SK-N-SH (cell line): ENCODE results near the gene AKIP1. TPM values are rescaled to one million over a fixed set of nuclear protein-coding genes. Genes with fewer than 3 reads are reported as not detected.

ENCODE experiments used
- CTCF ChIA-PET: fragments of 300-600, 350-600 bp; formaldehyde crosslinking; extraction: SDS; loops from one replicate; lab custom pipeline; 2021; lab: Yijun Ruan, JAX
- POLR2A ChIA-PET: fragments of 350-600 bp; sonication (Branson Sonifier 250); formaldehyde crosslinking; extraction: SDS; loops from one replicate; lab custom pipeline; 2020; ENCODE audit warnings: antibody characterized with exemption, inconsistent platforms; lab: Yijun Ruan, JAX
- DNase-seq: peaks from one replicate; pipeline ENCODE4 v3.0.0; 2012
- H2AFZ ChIP-seq: fragments of 200-600 bp; sonication (generic); 2 replicates; pipeline ENCODE4 v1.8.1; 2016; ENCODE audit warnings: antibody characterized with exemption, mild to moderate bottlenecking, low read depth
- H3F3A ChIP-seq: fragments of 200-600 bp; sonication (generic); replicated peaks from 2 replicates; pipeline ENCODE3; 2016; ENCODE audit warnings: antibody characterized with exemption, mild to moderate bottlenecking; ENCODE audit not compliant: insufficient read depth
- H3K27ac ChIP-seq, 2 experiments: fragments of 200-500 bp in 1 of 2; fragments of 200-600 bp in 1 of 2; sonication (Bioruptor generic) in 1 of 2; sonication (generic), shearing (Covaris generic) in 1 of 2; 2 replicates each; pipeline versions ENCODE4 v1.5.1 to v1.6.1; 2014 to 2016; ENCODE audit warnings: low read depth in 2 of 2, inconsistent platforms in 1 of 2, low read length in 1 of 2, mild to moderate bottlenecking in 1 of 2, mixed read lengths in 1 of 2
- H3K27me3 ChIP-seq: fragments of 200-600 bp; sonication (generic), shearing (Covaris generic); 2 replicates; pipeline ENCODE4 v1.6.1; 2016; ENCODE audit warnings: mixed run types; ENCODE audit not compliant: insufficient read depth
- H3K36me3 ChIP-seq, 2 experiments: fragments of 200-500 bp in 1 of 2; fragments of 200-600 bp in 1 of 2; sonication (Bioruptor generic) in 1 of 2; sonication (generic) in 1 of 2; replicated peaks in 1 of 2; 2 replicates each; pipeline versions ENCODE3 to v1.5.1; 2014 to 2016; ENCODE audit warnings: low read length in 1 of 2, mild to moderate bottlenecking in 1 of 2; ENCODE audit not compliant: insufficient read depth in 2 of 2, control insufficient read depth in 1 of 2
- H3K4me1 ChIP-seq, 2 experiments: fragments of 200-500 bp in 1 of 2; fragments of 200-600 bp in 1 of 2; sonication (Bioruptor generic) in 1 of 2; sonication (generic), shearing (Covaris generic) in 1 of 2; 2 replicates each; pipeline versions ENCODE4 v1.5.1 to v1.6.1; 2014 to 2016; ENCODE audit warnings: low read depth in 1 of 2, low read length in 1 of 2, mixed run types in 1 of 2; ENCODE audit not compliant: insufficient read depth in 2 of 2, control insufficient read depth in 1 of 2
- H3K4me2 ChIP-seq: fragments of 200-600 bp; sonication (generic), shearing (Covaris generic); 2 replicates; pipeline ENCODE4 v1.6.1; 2017; ENCODE audit warnings: mixed run types
- H3K4me3 ChIP-seq, 2 experiments: fragments of 200-500 bp in 1 of 2; fragments of 200-600 bp in 1 of 2; sonication (Bioruptor generic) in 1 of 2; sonication (generic), shearing (Covaris generic) in 1 of 2; 2 replicates each; pipeline versions ENCODE4 v1.5.1 to v1.8.1; 2014 to 2016; ENCODE audit warnings: low read depth in 2 of 2, inconsistent platforms in 1 of 2, low read length in 1 of 2, mild to moderate bottlenecking in 1 of 2, mixed read lengths in 1 of 2, moderate library complexity in 1 of 2
- H3K79me2 ChIP-seq: fragments of 200-600 bp; sonication (generic); 2 replicates; pipeline ENCODE4 v1.8.1; 2017; ENCODE audit warnings: mild to moderate bottlenecking; ENCODE audit not compliant: insufficient read depth
- H3K9ac ChIP-seq: fragments of 200-600 bp; sonication (generic); 2 replicates; pipeline ENCODE4 v1.6.1; 2017; ENCODE audit warnings: mixed run types
- H3K9me2 ChIP-seq: fragments of 200-600 bp; sonication (generic); 2 replicates; pipeline ENCODE4 v1.6.1; 2017; ENCODE audit warnings: mixed run types
- H3K9me3 ChIP-seq: fragments of 200-600 bp; sonication (generic); 2 replicates; pipeline ENCODE4 v1.6.1; 2017; ENCODE audit warnings: mixed run types, mild to moderate bottlenecking, moderate library complexity
- H4K20me1 ChIP-seq: fragments of 200-600 bp; sonication (generic); 2 replicates; pipeline ENCODE4 v1.6.1; 2017; ENCODE audit warnings: mild to moderate bottlenecking, mixed run types; ENCODE audit not compliant: insufficient read depth
- CHD2 ChIP-seq: fragments of 150-350 bp; IDR thresholded peaks from 2 replicates; pipeline ENCODE4 v1.6.1; 2018; ENCODE audit warnings: low read length; ENCODE audit not compliant: partially characterized antibody
- ELF1 ChIP-seq: IDR thresholded peaks from 2 replicates; pipeline ENCODE4 v1.4.0; 2012
- FOSL2 ChIP-seq: IDR thresholded peaks from 2 replicates; pipeline ENCODE4 v1.4.0; 2012; ENCODE audit warnings: low read depth, mild to moderate bottlenecking, moderate library complexity, borderline replicate concordance
- GABPA ChIP-seq: IDR thresholded peaks from 2 replicates; pipeline ENCODE4 v1.4.0; 2012; ENCODE audit warnings: low read depth, mild to moderate bottlenecking
- GATA2 ChIP-seq: sonication (generic); formaldehyde crosslinking; IDR thresholded peaks from 2 replicates; pipeline ENCODE4 v1.5.0; 2020; ENCODE audit warnings: mild to moderate bottlenecking, missing genetic modification reagents
- MEF2A ChIP-seq: IDR thresholded peaks from 2 replicates; pipeline ENCODE4 v1.4.0; 2012; ENCODE audit warnings: low read depth, borderline replicate concordance
- NRF1 ChIP-seq: IDR thresholded peaks from 2 replicates; pipeline ENCODE4 v1.6.1; 2012; ENCODE audit warnings: low read depth, mild to moderate bottlenecking, low read length
- RAD21 ChIP-seq: IDR thresholded peaks from 2 replicates; pipeline ENCODE4 v1.6.1; 2012; ENCODE audit warnings: mild to moderate bottlenecking, low read length
- RCOR1 ChIP-seq: fragments of 150-350 bp; IDR thresholded peaks from 2 replicates; pipeline ENCODE4 v1.6.1; 2017; ENCODE audit warnings: antibody characterized with exemption, low read length
- RFX5 ChIP-seq: IDR thresholded peaks from 2 replicates; pipeline ENCODE4 v1.6.1; 2012; ENCODE audit warnings: mild to moderate bottlenecking, improper control_type of control experiment, low read length
- TCF12 ChIP-seq: IDR thresholded peaks from 2 replicates; pipeline ENCODE4 v1.4.0; 2012
- TEAD4 ChIP-seq: IDR thresholded peaks from 2 replicates; pipeline ENCODE4 v1.4.0; 2012; ENCODE audit warnings: mild to moderate bottlenecking, borderline replicate concordance; ENCODE audit not compliant: insufficient read depth
- USF1 ChIP-seq: IDR thresholded peaks from 2 replicates; pipeline ENCODE4 v1.4.0; 2012; ENCODE audit warnings: low read depth, borderline replicate concordance
- WGBS: methylation state at CpG from one replicate; pipeline ENCODE4 v1.1.6; 2017; ENCODE audit warnings: low lambda C conversion rate; 5-methylcytosine and 5-hydroxymethylcytosine counted together
- polyA plus RNA-seq, 3 experiments: library from polyadenylated mRNA; depleted of rRNA; stranded (reverse); fragments of >200 nt; gene quantifications; 2 replicates each; pipeline ENCODE4 v1.2.3, GENCODE V29; 2012
- TF ChIP-seq, protein P1 (sequence below): IDR thresholded peaks from 2 replicates; pipeline ENCODE4 v1.4.0; 2012; ENCODE audit warnings: low read depth, borderline replicate concordance
- TF ChIP-seq, protein P2 (sequence below): fragments of 150-350 bp; IDR thresholded peaks from 2 replicates; pipeline ENCODE4 v1.6.1; 2017; ENCODE audit warnings: antibody characterized with exemption, low read length, low read depth, borderline replicate concordance

Gene AKIP1
- polyA plus RNA-seq, 1 of the 3 experiments (the other 2 are of a cell fraction) = 47.9 TPM

DNA sequence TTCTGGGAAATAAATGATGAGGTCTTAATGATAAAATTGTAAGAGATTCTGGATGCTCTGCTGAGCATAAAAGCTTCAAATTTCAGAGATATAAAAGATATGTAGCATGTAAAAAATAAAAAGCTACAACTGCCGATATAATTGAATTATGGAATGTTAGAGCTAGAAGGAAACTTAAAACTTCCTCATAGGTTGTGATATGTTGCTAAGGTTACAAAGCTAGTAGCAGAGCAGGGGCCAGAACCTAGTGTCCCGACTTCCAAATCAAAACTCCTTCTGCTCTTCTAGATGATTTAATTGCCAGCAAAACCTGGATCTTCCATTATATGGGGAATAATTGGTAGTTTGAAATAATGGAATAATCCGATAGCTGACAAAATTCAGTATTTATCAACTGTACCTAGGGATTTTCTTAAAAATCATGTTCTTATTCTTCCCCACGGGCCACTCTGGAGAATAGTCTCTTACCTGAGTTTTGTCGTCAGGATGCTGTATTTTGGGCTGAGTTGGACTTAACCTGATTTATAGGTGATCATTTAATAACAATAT is 31.6 kb downstream of the AKIP1 start, which contains the start of gene ASCL3:
Gene ASCL3 (minus strand): TSS at position 499 of the 549 bp plus-strand sequence. CDS start 4,855 bp downstream, outside the sequence.
- no peak within 1 kb of the TSS for H3K4me3 ChIP-seq
- H3K36me3 ChIP-seq = peaks cover 6 to 8% of the 10 kb centered on the region in 2 experiments
- H2AFZ ChIP-seq = peak within 1 kb of the TSS; percentile 36; the same call in 1 of the 2 replicates
- H3K27me3 ChIP-seq = no peaks in the 10 kb centered on the region
- no peaks in the 10 kb centered on the region; a peak in 2 of 4 replicates for H3K4me1 ChIP-seq
- no peak within 1 kb of the TSS for H3K9ac ChIP-seq
- WGBS = 55% methylated on average over 5 of the region's 5 CpGs
- no peak within 1 kb of the TSS for H3K4me2 ChIP-seq
- H3K9me3 ChIP-seq = no peaks in the 10 kb centered on the region
- no peaks in the 10 kb centered on the region for H4K20me1 ChIP-seq
- TF ChIP-seq TEAD4 = no peak
- TF ChIP-seq GABPA = no peak
- no peak for TF ChIP-seq RFX5
- TF ChIP-seq RCOR1 = no peak
- TF ChIP-seq GATA2 (CRISPR knock-in tag) = no peak
- no peak for TF ChIP-seq FOSL2
- TF ChIP-seq, protein P1, sequence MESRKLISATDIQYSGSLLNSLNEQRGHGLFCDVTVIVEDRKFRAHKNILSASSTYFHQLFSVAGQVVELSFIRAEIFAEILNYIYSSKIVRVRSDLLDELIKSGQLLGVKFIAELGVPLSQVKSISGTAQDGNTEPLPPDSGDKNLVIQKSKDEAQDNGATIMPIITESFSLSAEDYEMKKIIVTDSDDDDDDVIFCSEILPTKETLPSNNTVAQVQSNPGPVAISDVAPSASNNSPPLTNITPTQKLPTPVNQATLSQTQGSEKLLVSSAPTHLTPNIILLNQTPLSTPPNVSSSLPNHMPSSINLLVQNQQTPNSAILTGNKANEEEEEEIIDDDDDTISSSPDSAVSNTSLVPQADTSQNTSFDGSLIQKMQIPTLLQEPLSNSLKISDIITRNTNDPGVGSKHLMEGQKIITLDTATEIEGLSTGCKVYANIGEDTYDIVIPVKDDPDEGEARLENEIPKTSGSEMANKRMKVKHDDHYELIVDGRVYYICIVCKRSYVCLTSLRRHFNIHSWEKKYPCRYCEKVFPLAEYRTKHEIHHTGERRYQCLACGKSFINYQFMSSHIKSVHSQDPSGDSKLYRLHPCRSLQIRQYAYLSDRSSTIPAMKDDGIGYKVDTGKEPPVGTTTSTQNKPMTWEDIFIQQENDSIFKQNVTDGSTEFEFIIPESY = no peak
- no peak for TF ChIP-seq NRF1
- no peak for TF ChIP-seq CHD2
- peak within 1 kb of the TSS in 1 of 2 experiments; percentile 23; a peak in 1 of 4 replicates for H3K27ac ChIP-seq
- POLR2A ChIA-PET = no interaction called here
- CTCF ChIA-PET = interaction anchor here (0.9 to 2.9 kb wide), 3 partner anchors 17 to 164 kb away, joined by 3 to 12 read pairs (median 6); no protein-coding TSS in a partner anchor
- H3F3A ChIP-seq = no peaks in the 10 kb centered on the region
- no peak for DNase-seq
- no peaks in the 10 kb centered on the region for H3K9me2 ChIP-seq
- H3K79me2 ChIP-seq = no peaks in the 10 kb centered on the region; the same call in 1 of the 2 replicates

GRCh38 chr11:8947230-8947943 is 36.4 kb downstream of the AKIP1 start:
- TF ChIP-seq TCF12 = no peak
- TF ChIP-seq ELF1 = no peak
- no peak for TF ChIP-seq MEF2A
- no peak for TF ChIP-seq USF1
- TF ChIP-seq GATA2 (CRISPR knock-in tag) = no peak
- TF ChIP-seq CHD2 = no peak
- no peak for TF ChIP-seq RCOR1
- TF ChIP-seq RAD21 = no peak
- TF ChIP-seq, protein P2, sequence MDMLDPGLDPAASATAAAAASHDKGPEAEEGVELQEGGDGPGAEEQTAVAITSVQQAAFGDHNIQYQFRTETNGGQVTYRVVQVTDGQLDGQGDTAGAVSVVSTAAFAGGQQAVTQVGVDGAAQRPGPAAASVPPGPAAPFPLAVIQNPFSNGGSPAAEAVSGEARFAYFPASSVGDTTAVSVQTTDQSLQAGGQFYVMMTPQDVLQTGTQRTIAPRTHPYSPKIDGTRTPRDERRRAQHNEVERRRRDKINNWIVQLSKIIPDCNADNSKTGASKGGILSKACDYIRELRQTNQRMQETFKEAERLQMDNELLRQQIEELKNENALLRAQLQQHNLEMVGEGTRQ = no peak
- no peak for TF ChIP-seq TEAD4
- 85% methylated on average over 4 of the region's 4 CpGs for WGBS
- ChIA-PET POLR2A (no interaction called here), CTCF (interaction anchor here (1.2 kb wide), 2 partner anchors 12 to 32 kb away, joined by 4 to 7 read pairs; no protein-coding TSS in a partner anchor)
- Histone ChIP-seq H3K4me2 (no peak overlapping the region), H3K79me2 (no peaks in the 10 kb centered on the region), H3K36me3 (peaks cover 29 to 39% of the 10 kb centered on the region in 2 experiments), H3K27me3 (no peaks in the 10 kb centered on the region), H2AFZ (no peak overlapping the region), H3K9ac (no peak overlapping the region), H3K27ac (no peak overlapping the region), H4K20me1 (no peaks in the 10 kb centered on the region), H3K9me3 (no peaks in the 10 kb centered on the region), H3F3A (no peaks in the 10 kb centered on the region), H3K4me1 (no peaks in the 10 kb centered on the region; a peak in 1 of 4 replicates), H3K4me3 (no peak overlapping the region), H3K9me2 (no peaks in the 10 kb centered on the region)
- no peak for DNase-seq
